ENCODE measurements around the gene IGSF21.

DNA sequence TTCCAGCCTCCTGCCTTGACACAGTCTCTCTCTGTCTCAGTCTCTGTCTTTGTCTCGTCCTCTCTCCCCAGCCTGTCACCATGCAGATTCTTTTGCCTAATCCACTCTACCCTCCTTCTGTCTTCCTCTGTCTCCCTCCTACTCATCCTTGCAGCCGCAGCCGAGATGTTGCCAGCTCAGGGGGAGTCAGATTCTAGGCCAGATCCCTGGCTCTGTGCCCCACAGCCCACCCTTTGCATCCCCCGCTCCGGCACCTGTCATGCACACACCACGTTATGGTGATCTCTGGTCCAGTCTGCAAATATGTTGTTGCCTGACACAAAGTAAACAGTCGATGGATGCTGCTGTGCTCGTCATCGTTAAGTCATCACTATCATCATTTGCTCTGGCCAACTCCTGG, 35.5 kb upstream of the IGSF21 start:
- TF ChIP-seq, protein P1, sequence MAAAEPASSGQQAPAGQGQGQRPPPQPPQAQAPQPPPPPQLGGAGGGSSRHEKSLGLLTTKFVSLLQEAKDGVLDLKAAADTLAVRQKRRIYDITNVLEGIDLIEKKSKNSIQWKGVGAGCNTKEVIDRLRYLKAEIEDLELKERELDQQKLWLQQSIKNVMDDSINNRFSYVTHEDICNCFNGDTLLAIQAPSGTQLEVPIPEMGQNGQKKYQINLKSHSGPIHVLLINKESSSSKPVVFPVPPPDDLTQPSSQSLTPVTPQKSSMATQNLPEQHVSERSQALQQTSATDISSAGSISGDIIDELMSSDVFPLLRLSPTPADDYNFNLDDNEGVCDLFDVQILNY (CRISPR knock-in tag; IDR thresholded peaks at IDR 0.05), result no peak
- TF ChIP-seq CTCF (IDR thresholded peaks at IDR 0.05) (no peak), ATF1 (CRISPR knock-in tag; IDR thresholded peaks at IDR 0.05) (no peak), IRF2 (CRISPR knock-in tag; IDR thresholded peaks at IDR 0.05; ENCODE audit: borderline replicate concordance, low read depth) (no peak), TCF7 (CRISPR knock-in tag; IDR thresholded peaks at IDR 0.05; ENCODE audit: low read depth) (no peak), CREB1 (CRISPR knock-in tag; IDR thresholded peaks at IDR 0.05) (no peak), MAX (CRISPR knock-in tag; IDR thresholded peaks at IDR 0.05) (no peak), USF2 (CRISPR knock-in tag; IDR thresholded peaks at IDR 0.05) (no peak), OVOL2 (CRISPR knock-in tag; IDR thresholded peaks at IDR 0.05; ENCODE audit: borderline replicate concordance) (no peak), JUN (CRISPR knock-in tag; IDR thresholded peaks at IDR 0.05) (no peak), NFYB (CRISPR knock-in tag; conservative IDR thresholded peaks at IDR 0.05; ENCODE audit: low read depth) (no peak)
- TF ChIP-seq, protein P2, sequence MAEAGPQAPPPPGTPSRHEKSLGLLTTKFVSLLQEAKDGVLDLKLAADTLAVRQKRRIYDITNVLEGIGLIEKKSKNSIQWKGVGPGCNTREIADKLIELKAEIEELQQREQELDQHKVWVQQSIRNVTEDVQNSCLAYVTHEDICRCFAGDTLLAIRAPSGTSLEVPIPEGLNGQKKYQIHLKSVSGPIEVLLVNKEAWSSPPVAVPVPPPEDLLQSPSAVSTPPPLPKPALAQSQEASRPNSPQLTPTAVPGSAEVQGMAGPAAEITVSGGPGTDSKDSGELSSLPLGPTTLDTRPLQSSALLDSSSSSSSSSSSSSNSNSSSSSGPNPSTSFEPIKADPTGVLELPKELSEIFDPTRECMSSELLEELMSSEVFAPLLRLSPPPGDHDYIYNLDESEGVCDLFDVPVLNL (CRISPR knock-in tag; IDR thresholded peaks at IDR 0.05; ENCODE audit: borderline replicate concordance, low read depth), result no peak
- TF ChIP-seq, protein P3, sequence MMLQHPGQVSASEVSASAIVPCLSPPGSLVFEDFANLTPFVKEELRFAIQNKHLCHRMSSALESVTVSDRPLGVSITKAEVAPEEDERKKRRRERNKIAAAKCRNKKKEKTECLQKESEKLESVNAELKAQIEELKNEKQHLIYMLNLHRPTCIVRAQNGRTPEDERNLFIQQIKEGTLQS (CRISPR knock-in tag; conservative IDR thresholded peaks at IDR 0.05), result no peak
- TF ChIP-seq, protein P4, sequence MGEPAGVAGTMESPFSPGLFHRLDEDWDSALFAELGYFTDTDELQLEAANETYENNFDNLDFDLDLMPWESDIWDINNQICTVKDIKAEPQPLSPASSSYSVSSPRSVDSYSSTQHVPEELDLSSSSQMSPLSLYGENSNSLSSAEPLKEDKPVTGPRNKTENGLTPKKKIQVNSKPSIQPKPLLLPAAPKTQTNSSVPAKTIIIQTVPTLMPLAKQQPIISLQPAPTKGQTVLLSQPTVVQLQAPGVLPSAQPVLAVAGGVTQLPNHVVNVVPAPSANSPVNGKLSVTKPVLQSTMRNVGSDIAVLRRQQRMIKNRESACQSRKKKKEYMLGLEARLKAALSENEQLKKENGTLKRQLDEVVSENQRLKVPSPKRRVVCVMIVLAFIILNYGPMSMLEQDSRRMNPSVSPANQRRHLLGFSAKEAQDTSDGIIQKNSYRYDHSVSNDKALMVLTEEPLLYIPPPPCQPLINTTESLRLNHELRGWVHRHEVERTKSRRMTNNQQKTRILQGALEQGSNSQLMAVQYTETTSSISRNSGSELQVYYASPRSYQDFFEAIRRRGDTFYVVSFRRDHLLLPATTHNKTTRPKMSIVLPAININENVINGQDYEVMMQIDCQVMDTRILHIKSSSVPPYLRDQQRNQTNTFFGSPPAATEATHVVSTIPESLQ (CRISPR knock-in tag; IDR thresholded peaks at IDR 0.05), result no peak

All from WTC11 (cell line).